ENCODE measurements around the gene ZNF91.

- TF ChIP-seq CTCF (conservative IDR thresholded peaks at IDR 0.05 in 1 of 2, IDR thresholded peaks at IDR 0.05 in 1 of 2; ENCODE audit: low read depth in 1 of 2, low read length in 2 of 2) (no peak), EZH2 (IDR thresholded peaks at IDR 0.05; ENCODE audit: low read length, missing control alignments) (no peak)
These were observed 12.3 kb downstream of the ZNF91 start for GRCh38 chr19:23382955-23383354.

Measured in fibroblast of lung (primary cell).